GM12891 (cell line): ENCODE data around the gene SEMA4G.
"Not testable (repeated sequence)": the region's sequence is repeated elsewhere in the genome, so short reads cannot be mapped to it uniquely, and the experiment has no call there.

Source experiments
- DNase-seq: peaks from one replicate; pipeline ENCODE4 v3.0.0; 2011; ENCODE audit warnings: low spot score; ENCODE audit not compliant: insufficient read length
- FAIRE-seq: peaks from 2 replicates; lab custom pipeline; 2011; peaks lifted over from hg19 to GRCh38; lab: Jason Lieb, UNC
- PAX5 ChIP-seq: IDR thresholded peaks from 2 replicates; pipeline ENCODE4 v1.6.1; 2011; ENCODE audit warnings: low read length, moderate library complexity, mild to moderate bottlenecking; ENCODE audit not compliant: insufficient read depth, severe bottlenecking
- POLR2A ChIP-seq: IDR thresholded peaks from 2 replicates; pipeline ENCODE4 v1.6.1; 2011; ENCODE audit warnings: low read depth, low read length, control low read depth
- POLR2AphosphoS5 ChIP-seq: IDR thresholded peaks from 2 replicates; pipeline ENCODE4 v1.6.1; 2011; ENCODE audit warnings: low read depth, low read length, control low read depth
- POU2F2 ChIP-seq: IDR thresholded peaks from 2 replicates; pipeline ENCODE4 v1.6.1; 2011; ENCODE audit warnings: low read depth, mild to moderate bottlenecking, control low read depth, low read length, moderate library complexity
- SPI1 ChIP-seq: IDR thresholded peaks from 2 replicates; pipeline ENCODE4 v1.6.1; 2011; ENCODE audit warnings: low read depth, low read length, control low read depth
- TAF1 ChIP-seq: IDR thresholded peaks from 2 replicates; pipeline ENCODE4 v1.6.1; 2011; ENCODE audit warnings: low read depth, low read length, control low read depth

The SEMA4G gene

DNA sequence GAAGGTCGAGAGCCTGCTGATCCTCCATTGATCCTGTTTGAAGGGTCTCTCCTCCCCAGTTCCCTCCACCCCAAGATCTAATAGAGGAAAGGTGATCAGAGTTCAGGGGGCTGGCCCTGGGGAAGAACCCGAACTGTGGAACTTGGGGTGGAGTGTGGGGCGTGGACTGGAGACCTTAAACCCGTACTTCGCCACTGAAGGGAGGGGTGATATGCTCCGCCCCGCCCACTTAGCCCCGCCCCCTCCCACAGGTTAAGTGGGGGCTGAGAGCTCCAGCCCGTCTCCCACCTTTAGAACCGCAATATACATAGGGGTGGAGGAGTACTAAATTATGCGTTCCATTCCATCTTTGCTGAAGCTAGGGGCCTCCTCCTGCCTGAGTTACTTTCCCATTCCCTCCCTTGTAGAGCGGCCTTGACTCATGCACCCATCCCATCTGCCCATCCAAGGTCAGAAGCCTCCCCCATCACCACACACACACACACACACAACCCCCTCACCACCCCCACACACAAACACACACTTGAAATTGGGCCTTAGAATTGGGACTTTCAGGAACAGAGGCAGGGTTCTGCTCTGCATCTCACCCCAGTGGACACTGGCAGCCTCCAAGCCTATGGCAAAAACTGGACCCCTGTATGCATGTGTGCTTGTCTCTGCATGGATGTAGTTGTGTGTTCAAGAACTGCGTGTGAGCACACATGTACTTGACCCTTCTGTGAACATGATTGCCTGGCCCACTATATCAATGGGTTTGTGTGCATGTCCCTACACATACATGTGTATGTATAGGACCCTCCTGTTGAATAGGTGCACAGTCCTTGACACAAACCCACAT lies 991 bp downstream of the SEMA4G start:
- TF ChIP-seq TAF1 (no peak), POU2F2 (no peak), POLR2AphosphoS5 (no peak), PAX5 (no peak), SPI1 (no peak)
- DNase-seq (no peak), FAIRE-seq (no peak)

DNA sequence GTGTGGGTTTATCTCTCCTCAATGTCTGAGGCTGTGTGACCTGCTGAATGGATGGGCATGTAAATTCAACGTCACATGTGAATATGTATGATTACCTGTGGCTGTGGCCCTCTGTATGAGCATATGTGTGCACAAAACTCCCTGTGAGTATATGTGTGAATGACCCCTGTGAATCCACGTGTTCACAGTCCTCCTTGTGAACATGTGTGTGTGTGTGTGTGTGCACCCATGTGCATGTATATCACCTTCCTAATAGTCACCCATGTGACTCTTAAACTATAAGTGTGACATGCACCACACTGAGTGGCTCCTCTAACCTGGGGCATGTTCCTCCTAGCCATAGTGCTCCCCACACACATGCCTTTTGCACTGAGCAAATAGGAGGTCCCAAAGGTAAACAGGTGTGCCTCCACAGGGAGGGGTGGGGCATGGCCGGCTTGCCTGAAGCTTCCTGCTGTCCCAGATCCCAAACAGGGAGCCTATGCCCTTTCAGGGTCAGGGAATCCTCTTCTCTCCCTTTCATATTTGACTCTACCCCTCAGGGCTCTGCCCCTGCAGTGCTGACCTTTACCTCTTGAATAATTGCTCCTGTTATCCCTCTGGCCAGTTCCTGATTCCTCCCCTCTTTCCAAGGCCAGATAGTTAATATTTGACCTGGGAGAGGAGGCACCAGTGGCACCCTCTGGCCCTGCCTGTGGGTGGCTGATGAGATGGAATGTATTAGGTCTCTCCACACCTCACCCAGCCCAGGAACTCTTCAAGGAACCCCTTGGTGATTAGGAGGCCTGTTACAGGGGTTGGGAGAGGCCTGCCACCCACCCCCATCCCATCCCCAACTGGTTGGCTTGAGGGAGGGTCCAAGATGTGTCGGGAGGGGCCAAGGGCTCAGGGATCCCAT lies 1.9 kb downstream of the SEMA4G start:
- no peak for DNase-seq
- no peak for FAIRE-seq
- TF ChIP-seq SPI1 (no peak), POLR2A (no peak), POU2F2 (no peak), TAF1 (no peak), POLR2AphosphoS5 (no peak), PAX5 (no peak)

DNA sequence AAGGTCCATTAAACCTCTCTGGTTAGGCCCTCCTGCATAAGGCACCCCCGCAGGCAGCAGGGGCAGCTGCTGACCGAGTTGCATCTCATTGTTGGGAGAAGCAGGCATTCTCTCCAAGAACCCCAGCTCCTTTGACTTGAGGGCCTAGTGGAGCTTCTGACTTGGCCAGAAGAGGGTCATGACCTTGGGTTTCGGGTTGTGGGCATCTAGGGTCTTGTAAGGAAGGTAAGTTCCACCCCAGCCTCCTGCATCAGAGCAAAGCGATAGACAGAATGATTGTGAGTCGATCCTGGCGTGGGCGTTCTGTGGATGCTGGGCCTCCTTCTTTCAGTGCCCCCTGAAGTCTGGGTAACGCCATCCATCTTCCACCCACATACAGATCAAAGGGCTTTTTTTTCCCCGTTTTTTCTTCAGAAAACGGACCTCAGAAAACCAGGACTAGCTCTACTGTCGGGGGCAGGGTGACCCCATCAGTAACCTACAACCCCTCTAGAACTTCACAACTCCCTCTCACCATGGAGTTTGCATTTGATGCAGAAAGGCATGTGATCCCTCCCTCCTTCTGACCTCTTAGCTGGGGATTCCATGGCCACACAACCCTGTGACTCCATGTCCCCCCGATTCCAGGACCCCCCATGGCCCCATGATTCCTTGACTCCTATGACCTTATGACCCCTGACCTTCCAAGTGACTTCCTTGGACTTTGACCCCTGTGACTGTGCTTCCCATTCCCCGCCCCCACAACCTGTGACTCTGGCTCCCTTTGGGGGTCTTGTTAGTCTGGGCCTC lies 3.0 kb downstream of the SEMA4G start:
- no peak for FAIRE-seq

DNA sequence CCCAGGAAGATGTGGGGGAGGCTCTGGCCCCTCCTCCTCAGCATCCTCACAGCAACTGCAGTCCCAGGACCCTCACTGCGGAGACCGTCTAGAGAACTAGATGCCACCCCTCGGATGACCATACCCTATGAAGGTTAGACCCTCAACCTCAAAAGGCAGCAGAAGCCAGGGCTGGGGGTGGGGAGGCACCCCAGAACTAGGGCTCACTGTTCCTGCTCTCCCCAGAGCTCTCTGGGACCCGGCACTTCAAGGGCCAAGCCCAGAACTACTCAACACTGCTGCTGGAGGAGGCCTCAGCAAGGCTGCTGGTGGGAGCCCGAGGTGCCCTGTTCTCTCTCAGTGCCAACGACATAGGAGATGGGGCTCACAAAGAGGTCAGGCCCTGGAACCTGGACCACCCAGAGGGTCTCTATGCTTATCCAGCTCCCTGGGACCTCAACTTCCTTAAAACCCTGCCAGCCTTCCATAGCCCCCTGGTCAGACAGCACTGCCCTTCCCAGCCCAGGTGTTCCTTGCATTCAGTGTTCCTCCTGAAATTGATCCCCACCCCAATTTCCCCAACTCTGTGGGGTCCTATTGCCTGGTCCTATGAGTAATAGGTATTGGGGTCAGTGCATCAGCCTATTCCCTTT lies 3.7 kb downstream of the SEMA4G start:
- no peak for TF ChIP-seq TAF1
- TF ChIP-seq SPI1 = no peak
- no peak for TF ChIP-seq PAX5
- no peak for TF ChIP-seq POLR2A
- TF ChIP-seq POLR2AphosphoS5 = no peak
- no peak for TF ChIP-seq POU2F2
- no peak for FAIRE-seq
- no peak for DNase-seq

More for the DNA sequence above, 3.0 kb downstream of the SEMA4G start:
- TF ChIP-seq PAX5 (no peak), POLR2AphosphoS5 (no peak), TAF1 (no peak), SPI1 (no peak), POU2F2 (no peak), POLR2A (no peak)
- DNase-seq = no peak

DNA sequence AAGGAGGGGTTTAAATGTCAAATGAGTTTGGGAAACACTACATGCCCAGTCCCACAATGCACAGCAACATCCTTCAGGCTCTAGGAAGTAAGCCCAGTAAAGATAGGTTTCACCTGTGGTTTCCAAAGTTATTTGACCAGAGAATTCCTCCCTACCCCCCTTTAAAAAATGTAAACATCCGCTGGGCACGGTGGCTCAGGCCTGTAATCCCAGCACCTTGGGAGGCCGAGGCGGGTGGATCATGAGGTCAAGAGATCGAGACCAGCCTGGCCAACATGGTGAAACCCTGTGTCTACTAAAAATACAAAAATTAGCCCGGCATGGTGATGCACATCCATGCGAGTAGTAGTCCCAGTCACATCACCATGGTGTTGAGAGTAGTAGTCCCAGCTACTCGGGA lies 6.1 kb downstream of the SEMA4G start:
- not testable (repeated sequence) for FAIRE-seq

DNA sequence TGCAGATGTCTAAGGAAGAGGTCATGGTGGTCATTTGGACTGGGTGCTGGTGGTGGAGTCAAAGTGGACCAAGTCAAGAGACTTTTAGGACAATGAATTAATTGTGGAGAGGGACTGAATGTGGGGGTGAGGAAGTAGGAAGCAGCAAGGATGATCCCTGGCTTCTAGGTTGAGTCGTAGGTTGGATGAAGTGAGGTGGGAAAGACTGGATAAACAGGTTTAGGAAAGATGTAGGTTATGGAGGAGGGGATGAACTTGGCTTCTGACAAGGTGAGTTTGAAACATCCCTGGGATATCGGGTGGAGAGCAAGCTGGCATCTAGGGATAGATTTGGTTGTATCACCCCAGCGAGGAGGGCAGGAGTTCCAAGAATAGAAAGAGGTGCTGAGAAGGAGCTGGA lies 7.6 kb downstream of the SEMA4G start:
- DNase-seq (no peak), FAIRE-seq (no peak)
- no peak for TF ChIP-seq TAF1
- no peak for TF ChIP-seq SPI1
- TF ChIP-seq POLR2A = no peak
- no peak for TF ChIP-seq PAX5
- TF ChIP-seq POLR2AphosphoS5 = no peak
- no peak for TF ChIP-seq POU2F2

More for the DNA sequence above, 6.1 kb downstream of the SEMA4G start:
- DNase-seq = not testable (repeated sequence)

DNA sequence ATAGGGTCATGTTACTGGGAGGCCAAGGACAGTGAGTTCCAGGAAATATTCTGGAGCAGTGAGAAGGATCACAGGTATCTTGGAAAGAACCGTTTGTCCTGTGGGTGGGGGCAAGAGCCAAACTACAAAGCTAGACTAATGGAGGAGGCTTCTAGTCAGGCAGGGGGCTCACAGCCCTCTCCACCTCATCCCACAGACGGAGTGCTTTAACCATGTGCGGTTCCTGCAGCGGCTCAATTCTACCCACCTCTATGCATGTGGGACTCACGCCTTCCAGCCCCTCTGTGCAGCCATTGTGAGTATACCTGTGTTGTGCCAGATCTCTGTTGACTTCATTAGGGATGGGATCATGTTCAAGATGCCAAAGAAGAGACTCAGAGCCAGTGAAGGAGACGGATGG lies 8.1 kb downstream of the SEMA4G start:
- FAIRE-seq (no peak), DNase-seq (no peak)
- TF ChIP-seq TAF1 (no peak), SPI1 (no peak)

DNA sequence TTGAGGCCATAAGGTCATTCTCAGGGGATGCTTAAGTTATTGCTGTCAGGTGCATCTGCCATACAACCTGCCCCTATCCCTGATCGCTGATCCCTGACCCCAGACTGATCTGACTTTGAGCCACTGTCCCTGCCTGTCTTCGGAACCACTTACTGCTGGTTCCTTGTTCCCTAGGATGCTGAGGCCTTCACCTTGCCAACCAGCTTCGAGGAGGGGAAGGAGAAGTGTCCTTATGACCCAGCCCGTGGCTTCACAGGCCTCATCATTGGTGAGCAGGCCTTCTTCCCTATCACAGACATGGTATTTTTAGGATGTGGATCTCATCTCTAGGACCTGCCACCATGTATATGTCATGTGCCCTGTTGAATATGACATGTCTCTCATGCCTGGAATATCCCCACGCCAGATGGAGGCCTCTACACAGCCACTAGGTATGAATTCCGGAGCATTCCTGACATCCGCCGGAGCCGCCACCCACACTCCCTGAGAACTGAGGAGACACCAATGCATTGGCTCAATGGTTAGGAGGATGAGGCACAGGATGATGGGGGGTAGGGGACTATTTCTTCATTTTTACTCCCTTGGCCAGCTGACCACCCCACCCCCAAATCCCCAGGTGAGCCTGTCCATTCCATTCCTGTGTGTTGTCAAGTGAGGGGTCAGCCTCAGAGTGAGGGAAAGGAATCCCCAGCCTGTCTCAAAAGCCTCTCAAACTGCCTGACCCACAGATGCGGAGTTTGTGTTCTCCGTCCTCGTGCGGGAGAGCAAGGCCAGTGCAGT lies 9.0 kb downstream of the SEMA4G start:
- FAIRE-seq = no peak
- no peak for TF ChIP-seq PAX5
- TF ChIP-seq POLR2A = no peak
- TF ChIP-seq POLR2AphosphoS5 = no peak
- TF ChIP-seq TAF1 = no peak
- no peak for TF ChIP-seq POU2F2

DNA sequence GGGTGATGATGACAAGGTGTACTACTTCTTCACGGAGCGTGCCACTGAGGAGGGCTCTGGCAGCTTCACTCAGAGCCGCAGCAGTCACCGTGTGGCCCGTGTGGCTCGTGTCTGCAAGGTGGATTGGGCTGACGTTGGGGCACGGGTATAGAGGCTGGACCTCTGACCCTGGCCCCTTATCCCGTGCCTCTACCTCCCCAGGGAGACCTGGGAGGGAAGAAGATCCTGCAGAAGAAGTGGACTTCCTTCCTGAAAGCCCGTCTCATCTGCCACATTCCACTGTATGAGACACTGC lies 9.5 kb downstream of the SEMA4G start:
- FAIRE-seq = no peak
- TF ChIP-seq SPI1 (no peak), POLR2A (no peak), POLR2AphosphoS5 (no peak), TAF1 (no peak), POU2F2 (no peak), PAX5 (no peak)
- no peak for DNase-seq

More for the DNA sequence above, 9.0 kb downstream of the SEMA4G start:
- no peak for DNase-seq
